Esophagus muscularis mucosa (tissue), 4 donors: ENCODE data around the gene PKMYT1.

Experiments used
- CTCF ChIP-seq, 3 experiments: fragments of 200-600 bp in 2 of 3; fragments of 450-650 bp in 1 of 3; sonication (generic) in 2 of 3; IDR thresholded peaks; one replicate each; pipeline ENCODE4 v1.5.1; 2017 to 2019; ENCODE audit warnings: antibody characterized with exemption in 3 of 3, mild to moderate bottlenecking in 2 of 3, moderate library complexity in 1 of 3
- EP300 ChIP-seq: sonication (generic); formaldehyde crosslinking; IDR thresholded peaks from one replicate; pipeline ENCODE4 v1.6.1; 2017; ENCODE audit warnings: antibody characterized with exemption
- POLR2A ChIP-seq: fragments of 450-650 bp; IDR thresholded peaks from one replicate; pipeline ENCODE4 v1.6.1; 2017; ENCODE audit warnings: antibody characterized with exemption, moderate library complexity, mild to moderate bottlenecking, low read depth
- POLR2AphosphoS5 ChIP-seq, 2 donors: sonication (generic); formaldehyde crosslinking; IDR thresholded peaks; one replicate each; pipeline ENCODE4 v1.6.1; 2017; ENCODE audit warnings: antibody characterized with exemption in 2 of 2

GRCh38 chr16:2987286-2987685, 7.0 kb upstream of the PKMYT1 start:
- TF ChIP-seq CTCF (IDR thresholded peaks at IDR 0.05): no peak
- no peak for TF ChIP-seq POLR2A
- no peak for TF ChIP-seq POLR2AphosphoS5 (IDR thresholded peaks at IDR 0.05)
- TF ChIP-seq EP300: no peak
